Raji (cell line): ENCODE measurements around the gene VTN.

Experiments used
- POLR2A ChIP-seq: IDR thresholded peaks from 2 replicates; pipeline ENCODE4 v1.6.1; 2011; ENCODE audit warnings: low read depth, low read length, control low read depth; ENCODE audit not compliant: insufficient read depth

The VTN gene

GRCh38 chr17:28342313-28342712 is 27.8 kb downstream of the VTN start:
- TF ChIP-seq POLR2A: no peak

GRCh38 chr17:28341516-28341915 is 28.6 kb downstream of the VTN start:
- no peak for TF ChIP-seq POLR2A

- TF ChIP-seq POLR2A: no peak
These were observed 29.7 kb downstream of the VTN start for GRCh38 chr17:28340374-28340773.

- TF ChIP-seq POLR2A: no peak
These were observed 30.7 kb downstream of the VTN start for GRCh38 chr17:28339431-28339830.

- TF ChIP-seq POLR2A: no peak
These were observed 31.9 kb downstream of the VTN start for GRCh38 chr17:28338056-28338768.

GRCh38 chr17:28335959-28336871 is 33.9 kb downstream of the VTN start:
- no peak for TF ChIP-seq POLR2A

- peak; percentile 87 for TF ChIP-seq POLR2A
These were observed 34.7 kb downstream of the VTN start, which contains the start of the genes IFT20 and TNFAIP1 for GRCh38 chr17:28335201-28335958. TSS of gene IFT20 (minus strand) at chr17:28335472. CDS start at chr17:28331985, 3,487 bp downstream. TSS of gene TNFAIP1 (plus strand) at chr17:28335761. CDS start at chr17:28339522, 3,761 bp downstream.

GRCh38 chr17:28334666-28335200 is 35.4 kb downstream of the VTN start:
- TF ChIP-seq POLR2A: no peak

GRCh38 chr17:28334171-28334570 is 35.9 kb downstream of the VTN start:
- no peak for TF ChIP-seq POLR2A

- TF ChIP-seq POLR2A: no peak
These were observed 36.9 kb downstream of the VTN start for GRCh38 chr17:28333083-28333746.

- TF ChIP-seq POLR2A: no peak
These were observed 38.2 kb downstream of the VTN start for GRCh38 chr17:28331891-28332420.

GRCh38 chr17:28330671-28331070 is 39.4 kb downstream of the VTN start:
- no peak for TF ChIP-seq POLR2A

- no peak for TF ChIP-seq POLR2A
These were observed 41.8 kb downstream of the VTN start for GRCh38 chr17:28328325-28328724.

- TF ChIP-seq POLR2A: no peak
These were observed 42.4 kb downstream of the VTN start for GRCh38 chr17:28327709-28328108.
